COLO668 (cell line): ENCODE measurements around the gene PKHD1.
A peak's percentile ranks its signal among the peaks of the same experiment; 100 is the strongest.
"Not testable (repeated sequence)": the region's sequence is repeated elsewhere in the genome, so short reads cannot be mapped to it uniquely, and the experiment has no call there.

Experiments
- DNase-seq: peaks from one replicate; lab custom pipeline; 2025; ENCODE audit not compliant: unreplicated experiment; lab: John Stamatoyannopoulos, UW

Gene PKHD1

DNA sequence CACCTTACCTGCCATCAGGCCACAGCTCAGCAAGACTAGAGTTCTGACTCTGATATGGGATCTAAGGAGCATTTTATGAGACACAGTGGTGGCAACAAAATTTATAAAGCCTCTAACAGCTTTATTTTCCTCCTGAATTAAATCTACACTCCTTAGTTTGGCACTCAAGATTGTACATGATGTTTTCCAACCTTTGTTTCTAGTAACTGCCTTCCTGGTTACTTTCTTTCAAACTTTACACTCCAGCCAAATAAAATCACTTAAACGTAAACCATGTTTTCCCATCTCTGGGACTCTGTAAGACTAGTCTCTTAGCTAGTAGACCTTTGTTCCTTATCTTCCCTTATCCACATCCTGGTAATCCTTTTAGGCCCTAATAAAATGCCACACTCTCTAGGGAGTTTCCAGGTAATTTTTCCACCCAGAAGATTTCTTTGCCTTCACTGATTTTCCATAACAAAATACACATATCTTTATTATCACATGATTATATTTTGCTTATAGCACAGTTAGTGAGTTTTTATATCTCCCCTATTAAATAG is 92.1 kb downstream of the PKHD1 start:
- no peak for DNase-seq

DNA sequence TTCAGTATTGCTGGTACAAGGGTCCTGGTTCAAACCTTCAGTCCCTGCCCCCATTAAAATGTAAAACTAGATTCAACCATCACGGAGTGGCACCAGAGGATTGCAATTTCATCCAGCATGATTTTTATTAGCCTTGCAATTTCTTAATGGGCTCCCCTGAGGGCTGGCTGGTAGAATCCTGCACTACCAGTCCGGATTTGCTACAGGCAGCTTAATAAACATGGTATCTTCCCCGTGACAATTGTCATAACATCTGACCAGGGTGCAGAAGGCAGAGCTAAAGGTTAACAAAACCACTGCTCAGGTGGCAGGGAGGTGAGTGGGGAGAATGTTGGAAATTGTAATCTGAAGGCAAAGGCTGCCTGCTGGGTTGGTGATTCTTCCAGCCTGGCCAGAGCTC is 94.5 kb downstream of the PKHD1 start:
- no peak for DNase-seq

DNA sequence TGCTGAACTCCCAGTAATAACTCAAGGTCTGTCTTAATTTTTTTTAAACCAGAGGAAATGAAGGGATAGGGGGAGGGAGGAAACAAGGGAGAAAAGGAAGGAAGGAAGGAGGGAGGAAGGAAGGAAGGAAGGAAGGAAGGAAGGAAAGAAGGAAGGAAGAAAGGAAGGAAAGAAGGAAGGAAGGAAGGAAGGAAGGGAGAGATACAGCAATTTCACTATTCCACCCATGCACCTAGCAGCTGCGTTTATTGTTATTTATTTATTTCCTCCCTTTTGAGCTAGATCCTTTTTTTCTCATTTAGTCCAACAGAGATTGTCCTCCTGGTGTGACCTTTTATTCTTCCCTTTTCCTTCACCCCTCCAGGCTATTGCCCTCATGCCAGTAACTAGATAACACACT is 97.6 kb downstream of the PKHD1 start:
- no peak for DNase-seq

GRCh38 chr6:51986864-51987263 is 100.5 kb downstream of the PKHD1 start:
- DNase-seq, result no peak

GRCh38 chr6:51983564-51983963 is 103.8 kb downstream of the PKHD1 start:
- DNase-seq, result no peak

GRCh38 chr6:51982695-51983094 is 104.7 kb downstream of the PKHD1 start:
- not testable (repeated sequence) for DNase-seq

GRCh38 chr6:51976374-51976773 is 111.0 kb downstream of the PKHD1 start:
- DNase-seq, result no peak

DNA sequence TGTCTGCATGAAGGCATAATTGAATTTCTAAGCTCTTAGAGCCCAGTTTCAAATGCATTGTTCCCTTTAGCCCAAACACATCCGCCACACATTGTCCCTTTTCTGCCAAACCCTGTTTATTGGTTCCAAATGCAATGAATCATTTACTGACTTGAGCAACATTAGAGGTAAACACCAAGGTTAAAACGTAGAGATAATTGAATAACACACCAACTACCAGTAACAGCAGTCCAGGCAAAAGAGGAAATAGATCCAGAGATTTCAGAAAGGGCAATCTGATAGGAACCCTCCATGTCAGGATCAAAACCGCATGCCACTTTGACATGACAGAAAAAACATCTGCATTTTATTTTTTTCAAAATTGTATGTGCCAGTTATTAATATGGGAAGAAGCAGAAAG is 114.8 kb downstream of the PKHD1 start:
- DNase-seq, result no peak

GRCh38 chr6:51968265-51968664 is 119.1 kb downstream of the PKHD1 start:
- DNase-seq, result no peak

DNA sequence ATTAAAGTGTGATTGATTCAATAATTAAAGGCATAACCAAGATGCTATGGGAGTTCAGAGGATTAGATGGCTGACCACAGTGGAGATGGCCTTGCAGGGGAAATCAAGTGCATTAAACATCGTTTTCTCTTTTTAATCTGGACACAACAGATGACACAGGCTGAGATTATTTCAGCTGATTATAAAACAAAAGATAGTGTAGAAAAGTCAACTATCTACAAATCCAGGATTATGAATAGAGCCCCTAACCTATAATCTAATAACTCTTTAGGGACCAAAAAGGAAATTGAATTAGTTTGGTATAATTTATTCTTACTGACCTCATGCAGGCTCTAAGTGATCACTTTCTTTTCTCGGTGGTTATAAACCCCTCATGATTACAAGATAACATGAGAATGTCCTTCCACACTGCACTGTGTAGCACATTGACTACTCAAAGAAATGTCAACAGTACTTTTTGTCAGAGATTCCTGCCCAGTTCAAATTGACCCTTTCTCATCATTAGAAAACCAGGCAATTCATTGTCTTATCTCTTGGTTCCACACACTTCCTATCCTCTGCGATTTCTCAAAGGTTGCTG is 122.1 kb downstream of the PKHD1 start:
- no peak for DNase-seq

DNA sequence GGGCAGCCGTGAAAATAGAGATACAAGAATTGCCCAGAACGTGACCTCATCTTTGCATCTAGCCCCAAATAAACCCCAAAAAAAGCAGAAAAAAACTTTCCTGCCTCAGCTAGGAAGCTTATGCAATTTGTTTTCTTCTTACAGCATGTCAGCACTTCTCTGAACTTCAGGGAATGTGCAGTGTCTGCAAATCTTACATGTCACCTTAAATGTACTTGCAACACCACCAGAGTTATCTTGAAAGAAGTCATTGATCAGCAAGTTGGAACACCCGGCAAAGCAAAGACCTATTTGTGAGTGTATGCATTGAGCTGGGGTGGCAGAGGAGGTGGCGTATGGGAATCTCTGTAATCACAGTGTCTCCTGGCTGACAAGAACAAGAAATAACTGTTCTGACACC is 123.4 kb downstream of the PKHD1 start:
- no peak for DNase-seq

GRCh38 chr6:51962354-51962753 is 125.1 kb downstream of the PKHD1 start:
- DNase-seq, result no peak

DNA sequence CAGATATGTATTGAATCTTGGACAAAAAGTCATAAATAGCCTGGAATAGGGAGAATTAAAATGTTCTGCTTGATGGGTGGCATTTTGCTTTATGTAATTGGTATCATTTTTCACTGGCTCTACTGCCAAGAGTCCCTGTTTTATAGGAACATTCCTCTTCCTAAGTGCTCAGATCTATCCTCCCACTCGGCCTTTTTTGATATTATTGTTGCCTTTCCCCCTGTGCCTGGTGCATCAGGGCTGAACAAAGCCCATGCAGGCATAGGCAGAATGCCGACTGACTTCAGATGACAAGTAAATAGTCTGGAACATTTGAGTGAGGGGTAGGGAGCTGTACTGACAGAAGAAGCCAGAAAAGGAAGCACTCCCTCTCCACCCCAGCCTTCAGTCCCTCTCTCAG is 127.0 kb downstream of the PKHD1 start:
- DNase-seq, result no peak

DNA sequence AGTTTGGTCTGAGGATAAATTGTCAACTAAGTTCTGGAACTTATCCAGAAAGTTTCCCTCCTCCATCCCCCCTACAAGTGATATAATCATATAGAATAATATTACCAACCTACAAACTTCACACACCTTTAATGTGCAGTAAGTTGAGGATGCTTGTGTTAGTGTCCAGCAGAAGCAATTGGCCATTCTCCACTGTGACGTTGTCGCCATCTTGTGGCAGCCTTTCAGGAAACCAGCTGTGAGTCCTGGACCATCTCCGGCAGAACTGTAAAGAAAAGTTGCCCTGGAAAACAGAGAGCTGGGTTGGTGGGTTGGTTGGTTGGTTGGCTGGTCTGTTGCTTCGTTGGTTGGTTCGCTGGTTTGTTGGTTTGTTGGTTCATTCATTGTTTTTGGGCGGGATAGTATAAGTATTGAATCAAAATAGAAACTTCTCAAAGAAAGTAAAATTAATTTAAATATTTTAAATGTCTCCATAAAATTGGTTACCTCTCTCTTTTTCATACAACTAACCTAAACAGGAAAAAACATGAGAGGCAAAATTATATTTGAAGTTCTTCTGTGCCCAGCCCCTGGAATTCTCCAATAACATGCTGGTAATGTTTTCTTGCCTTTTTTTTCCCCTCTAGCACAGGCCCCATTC is 127.5 kb downstream of the PKHD1 start:
- peak; percentile 61 for DNase-seq

DNA sequence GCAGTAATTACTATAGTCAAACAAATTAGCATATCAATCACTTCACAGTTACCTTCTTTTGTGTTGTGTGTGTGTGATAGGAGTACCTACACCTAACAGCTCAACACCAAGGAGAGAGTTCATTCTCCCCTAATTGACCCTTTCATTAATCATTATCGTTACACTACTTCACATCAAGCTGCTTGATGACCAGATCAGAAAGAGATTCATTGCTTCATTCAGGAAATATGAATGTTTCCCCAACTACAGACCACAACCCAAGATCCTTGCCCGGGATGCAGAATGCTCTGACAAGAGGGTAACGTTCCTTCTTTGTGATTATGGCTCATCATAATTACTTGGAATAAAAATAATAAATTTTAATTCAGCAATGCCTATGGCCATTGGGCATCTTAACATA is 132.7 kb downstream of the PKHD1 start:
- DNase-seq, result no peak

DNA sequence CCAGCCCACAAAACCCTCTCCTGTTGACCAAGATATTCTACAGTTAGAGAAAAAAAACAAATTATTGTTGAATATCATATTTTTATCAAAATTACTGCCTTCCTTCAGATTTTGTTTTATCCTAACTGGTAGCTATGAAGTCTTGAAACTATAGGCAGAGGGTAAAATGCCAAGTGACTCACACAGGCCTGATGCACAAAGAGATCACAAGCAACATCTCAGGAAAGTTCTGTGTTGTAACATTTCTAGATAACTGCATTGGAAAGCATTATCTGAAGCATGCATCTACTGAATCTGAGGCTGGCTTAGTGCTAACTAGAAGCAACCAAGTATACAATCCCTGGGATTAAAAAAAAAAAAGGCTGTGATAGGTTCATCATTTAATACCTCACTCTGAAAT is 134.2 kb downstream of the PKHD1 start:
- no peak for DNase-seq

DNA sequence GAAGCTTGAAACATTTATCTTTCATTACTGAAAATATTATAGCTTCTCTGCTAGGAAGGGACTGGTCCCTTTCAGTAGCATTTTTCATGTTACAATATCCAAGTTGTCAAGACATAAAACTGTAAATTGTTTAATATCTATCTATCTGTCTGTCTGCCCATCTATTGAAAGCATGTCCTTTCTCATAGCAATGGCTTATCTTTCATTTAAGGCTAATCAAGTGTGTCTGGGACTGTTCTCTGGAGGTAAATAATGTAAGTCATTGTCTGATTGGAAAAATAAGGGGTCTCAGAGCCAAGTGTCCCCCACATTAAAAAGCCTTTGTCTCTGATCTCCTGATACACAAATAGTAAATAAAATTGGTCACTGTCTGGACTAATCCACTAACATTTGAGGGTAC is 135.5 kb downstream of the PKHD1 start:
- no peak for DNase-seq

DNA sequence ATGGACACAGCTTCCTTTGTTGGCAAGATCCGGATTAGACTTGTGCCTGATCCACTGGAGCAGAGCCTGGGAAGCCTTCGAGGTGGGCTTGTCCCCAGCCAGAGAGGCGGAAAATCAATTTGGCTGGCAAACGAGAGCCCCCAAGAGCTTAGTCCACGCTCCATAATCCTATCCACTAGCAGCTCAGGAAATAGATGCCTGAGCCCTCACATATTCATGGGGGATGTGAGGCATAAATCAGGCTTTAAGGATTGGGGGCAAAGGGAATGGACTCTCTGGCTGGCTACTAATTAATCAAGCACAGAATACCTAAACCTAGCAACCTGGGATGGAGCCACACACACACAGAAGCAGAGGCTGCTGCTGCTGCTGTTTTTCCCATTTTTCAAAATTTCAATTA is 137.9 kb downstream of the PKHD1 start:
- no peak for DNase-seq

- not testable (repeated sequence) for DNase-seq
Observed at GRCh38 chr6:51939695-51940094, 147.7 kb downstream of the PKHD1 start.

DNA sequence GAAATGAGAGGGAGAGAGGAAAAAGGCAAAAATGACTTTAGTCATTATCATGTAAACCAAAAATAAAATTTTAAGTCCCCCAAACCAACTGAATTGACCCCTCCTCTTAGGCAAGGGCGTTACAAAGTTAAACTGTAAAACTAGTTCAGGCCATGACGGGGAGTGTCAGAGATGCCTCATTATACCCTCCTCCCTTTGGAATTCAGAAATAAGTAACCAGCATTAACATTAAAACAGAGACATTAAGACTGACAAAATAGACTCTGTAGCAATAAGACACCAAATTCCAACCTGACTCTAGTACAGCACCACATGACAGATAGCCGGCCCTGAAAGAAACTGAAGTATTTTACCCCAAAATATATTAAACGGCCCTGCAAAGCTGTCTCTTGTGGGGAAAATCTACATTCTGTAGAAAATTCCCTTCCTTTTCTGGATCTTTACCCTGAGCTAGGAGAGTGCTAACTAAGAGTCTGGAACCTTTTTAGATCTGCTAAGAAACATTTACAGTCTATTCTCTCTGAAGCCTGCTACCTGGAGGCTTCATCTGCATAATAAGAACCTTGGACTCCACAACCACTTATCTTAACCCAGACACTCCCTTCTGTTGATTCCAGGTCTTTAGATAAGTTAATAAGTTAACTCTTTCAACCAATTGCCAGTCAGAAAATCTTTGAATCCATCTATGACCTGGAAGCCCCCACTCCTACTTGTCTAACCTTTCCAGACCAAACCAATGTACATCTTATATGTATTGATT is 150.7 kb downstream of the PKHD1 start:
- no peak for DNase-seq

GRCh38 chr6:51934098-51934497 is 153.3 kb downstream of the PKHD1 start:
- no peak for DNase-seq

DNA sequence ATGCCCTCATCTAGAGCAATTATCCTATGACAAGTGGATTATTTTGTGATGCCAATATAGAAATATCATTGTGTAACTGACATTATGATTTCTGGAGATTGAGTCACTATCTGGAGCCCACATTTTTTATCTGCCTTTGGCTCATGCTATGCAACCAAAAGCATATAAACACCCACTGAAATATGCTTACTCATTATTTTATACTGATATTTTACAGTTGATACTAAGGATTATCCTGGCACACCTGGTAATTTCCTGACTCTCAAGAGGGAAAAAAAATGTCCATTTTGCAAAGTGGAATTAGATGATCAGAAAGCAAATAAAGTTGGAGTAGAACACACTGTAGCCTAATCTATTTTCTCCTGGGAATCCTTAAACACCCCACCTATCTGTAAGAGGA is 154.5 kb downstream of the PKHD1 start:
- DNase-seq, result no peak
